Gastrocnemius medialis (tissue), 4 donors: ENCODE data around the gene NFATC2IP.

Experiments
- POLR2A ChIP-seq, 2 donors: fragments of 450-650 bp; IDR thresholded peaks; one replicate each; pipeline ENCODE4 v1.6.1; 2017; ENCODE audit warnings: antibody characterized with exemption in 2 of 2, mild to moderate bottlenecking in 2 of 2, moderate library complexity in 2 of 2
- TF ChIP-seq, protein P1 (sequence below), 5 experiments: fragments of 450-650 bp in 3 of 5; fragments of 200-600 bp in 2 of 5; sonication (generic) in 2 of 5; IDR thresholded peaks in 4 of 5; conservative IDR thresholded peaks in 1 of 5; 1 replicate in 4 of 5; 2 replicates in 1 of 5; pipeline ENCODE4 v1.5.1; 2016 to 2019; ENCODE audit warnings: antibody characterized with exemption in 5 of 5, mild to moderate bottlenecking in 3 of 5, moderate library complexity in 3 of 5

DNA sequence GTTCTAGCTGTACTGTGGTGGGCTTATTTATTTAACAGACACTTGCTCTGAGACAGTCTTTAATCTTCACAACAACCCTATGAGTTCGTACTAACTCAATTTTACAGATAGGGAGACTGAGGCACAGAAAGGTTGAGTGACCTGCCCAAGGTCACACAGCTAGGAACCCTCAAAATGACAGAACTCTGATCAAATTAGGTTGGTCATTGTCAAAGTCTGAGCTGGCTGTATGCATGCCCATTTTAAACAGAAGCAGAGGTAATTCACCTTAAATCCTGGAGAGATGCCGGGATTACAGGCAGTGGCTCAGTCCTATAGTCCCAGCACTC, 59.1 kb downstream of the NFATC2IP start:
- TF ChIP-seq POLR2A (IDR thresholded peaks at IDR 0.05): no peak
- TF ChIP-seq, protein P1, sequence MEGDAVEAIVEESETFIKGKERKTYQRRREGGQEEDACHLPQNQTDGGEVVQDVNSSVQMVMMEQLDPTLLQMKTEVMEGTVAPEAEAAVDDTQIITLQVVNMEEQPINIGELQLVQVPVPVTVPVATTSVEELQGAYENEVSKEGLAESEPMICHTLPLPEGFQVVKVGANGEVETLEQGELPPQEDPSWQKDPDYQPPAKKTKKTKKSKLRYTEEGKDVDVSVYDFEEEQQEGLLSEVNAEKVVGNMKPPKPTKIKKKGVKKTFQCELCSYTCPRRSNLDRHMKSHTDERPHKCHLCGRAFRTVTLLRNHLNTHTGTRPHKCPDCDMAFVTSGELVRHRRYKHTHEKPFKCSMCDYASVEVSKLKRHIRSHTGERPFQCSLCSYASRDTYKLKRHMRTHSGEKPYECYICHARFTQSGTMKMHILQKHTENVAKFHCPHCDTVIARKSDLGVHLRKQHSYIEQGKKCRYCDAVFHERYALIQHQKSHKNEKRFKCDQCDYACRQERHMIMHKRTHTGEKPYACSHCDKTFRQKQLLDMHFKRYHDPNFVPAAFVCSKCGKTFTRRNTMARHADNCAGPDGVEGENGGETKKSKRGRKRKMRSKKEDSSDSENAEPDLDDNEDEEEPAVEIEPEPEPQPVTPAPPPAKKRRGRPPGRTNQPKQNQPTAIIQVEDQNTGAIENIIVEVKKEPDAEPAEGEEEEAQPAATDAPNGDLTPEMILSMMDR (IDR thresholded peaks at IDR 0.05 in 4 of 5, conservative IDR thresholded peaks at IDR 0.05 in 1 of 5): no peak
